Mesodermal cell (in vitro differentiated cells): ENCODE data around the gene OSM.

Experiments
- H3K27ac ChIP-seq: 2 replicates; pipeline ENCODE4 v1.7.0; 2013; ENCODE audit warnings: mild to moderate bottlenecking, low read depth, low read length, moderate library complexity; ENCODE audit not compliant: severe bottlenecking
- H3K36me3 ChIP-seq: 2 replicates; pipeline ENCODE4 v1.7.1; 2013; ENCODE audit warnings: mild to moderate bottlenecking, low read length, moderate library complexity; ENCODE audit not compliant: control insufficient read depth, insufficient read depth
- H3K4me1 ChIP-seq: one replicate; pipeline ENCODE4 v1.7.1; 2013; ENCODE audit warnings: mild to moderate bottlenecking, low read length; ENCODE audit not compliant: insufficient read depth, control insufficient read depth, poor library complexity, severe bottlenecking
- H3K4me3 ChIP-seq: 2 replicates; pipeline ENCODE4 v1.7.0; 2013; ENCODE audit warnings: low read length, control low read depth, mild to moderate bottlenecking; ENCODE audit not compliant: insufficient read depth, poor library complexity, severe bottlenecking; ENCODE audit errors: extremely low read depth
- H3K9me3 ChIP-seq: 2 replicates; pipeline ENCODE4 v1.7.1; 2013; ENCODE audit warnings: mild to moderate bottlenecking, low read length, moderate library complexity; ENCODE audit not compliant: control insufficient read depth
- WGBS, 2 experiments: methylation state at CpG; one replicate each; pipeline ENCODE4 v1.1.5; 2013; ENCODE audit warnings: missing lambda C conversion rate in 2 of 2; ENCODE audit not compliant: insufficient coverage in 2 of 2; 5-methylcytosine and 5-hydroxymethylcytosine counted together

Gene OSM

DNA sequence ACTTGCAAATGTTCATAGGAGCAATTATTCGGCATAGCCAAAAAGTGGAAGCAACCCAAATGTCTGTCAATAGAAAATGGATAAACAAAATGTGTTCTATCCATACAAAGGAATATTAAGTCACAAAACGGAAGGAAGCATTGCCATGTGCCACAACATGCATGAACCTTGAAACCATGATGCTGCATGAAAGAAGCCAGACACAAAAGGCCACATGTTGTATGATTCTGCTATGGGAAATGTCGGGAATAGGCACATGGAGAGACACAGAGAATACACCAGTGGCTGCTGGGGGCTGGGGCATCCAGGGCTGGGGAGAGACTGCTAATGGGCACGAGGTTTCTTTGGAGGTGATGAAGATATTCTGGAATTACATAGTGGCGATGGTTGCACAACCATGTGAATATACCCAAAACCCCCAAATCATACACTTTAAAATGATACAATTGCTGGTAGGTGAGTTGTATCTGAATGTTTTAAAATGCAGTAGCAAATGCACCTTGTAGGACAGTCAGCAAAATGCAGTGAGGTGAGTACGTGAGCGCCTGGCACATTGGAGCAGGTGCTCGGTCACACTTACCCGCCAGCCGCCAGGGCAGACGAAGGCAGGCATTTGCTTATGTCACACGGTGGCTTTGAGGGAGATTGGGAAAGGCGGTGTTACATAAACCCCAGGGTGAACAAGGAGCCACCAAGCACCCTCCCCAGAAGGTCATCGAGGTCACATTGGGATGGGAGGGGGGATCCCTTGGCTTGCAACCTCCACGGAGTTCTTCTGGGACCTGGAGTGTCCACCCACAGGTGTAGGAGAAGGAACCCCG, 6.3 kb upstream of the OSM start:
- no peak overlapping the region for H3K4me3 ChIP-seq
- no peaks in the 10 kb centered on the region for H3K9me3 ChIP-seq
- H3K36me3 ChIP-seq, result no peaks in the 10 kb centered on the region
- peaks cover 4% of the 10 kb centered on the region for H3K4me1 ChIP-seq
- 87 to 89% methylated on average over 11 to 12 of the region's 16 CpGs for WGBS, 2 experiments
- H3K27ac ChIP-seq, result no peak overlapping the region

- no peak overlapping the region for H3K27ac ChIP-seq
- no peaks in the 10 kb centered on the region for H3K4me1 ChIP-seq
- no peaks in the 10 kb centered on the region for H3K36me3 ChIP-seq
- no peaks in the 10 kb centered on the region for H3K9me3 ChIP-seq
- WGBS, 2 experiments, result 86 to 90% methylated on average over 13 of the region's 16 CpGs
- H3K4me3 ChIP-seq, result no peak overlapping the region
These were observed 4.2 kb upstream of the OSM start for GRCh38 chr22:30270832-30271231.

- Histone ChIP-seq H3K36me3 (no peaks in the 10 kb centered on the region), H3K9me3 (no peaks in the 10 kb centered on the region), H3K27ac (no peak overlapping the region), H3K4me3 (no peak overlapping the region), H3K4me1 (no peaks in the 10 kb centered on the region)
- WGBS, 2 experiments, result 86 to 95% methylated on average over 7 to 8 of the region's 8 CpGs
These were observed 1.7 kb upstream of the OSM start for GRCh38 chr22:30268331-30268730.

DNA sequence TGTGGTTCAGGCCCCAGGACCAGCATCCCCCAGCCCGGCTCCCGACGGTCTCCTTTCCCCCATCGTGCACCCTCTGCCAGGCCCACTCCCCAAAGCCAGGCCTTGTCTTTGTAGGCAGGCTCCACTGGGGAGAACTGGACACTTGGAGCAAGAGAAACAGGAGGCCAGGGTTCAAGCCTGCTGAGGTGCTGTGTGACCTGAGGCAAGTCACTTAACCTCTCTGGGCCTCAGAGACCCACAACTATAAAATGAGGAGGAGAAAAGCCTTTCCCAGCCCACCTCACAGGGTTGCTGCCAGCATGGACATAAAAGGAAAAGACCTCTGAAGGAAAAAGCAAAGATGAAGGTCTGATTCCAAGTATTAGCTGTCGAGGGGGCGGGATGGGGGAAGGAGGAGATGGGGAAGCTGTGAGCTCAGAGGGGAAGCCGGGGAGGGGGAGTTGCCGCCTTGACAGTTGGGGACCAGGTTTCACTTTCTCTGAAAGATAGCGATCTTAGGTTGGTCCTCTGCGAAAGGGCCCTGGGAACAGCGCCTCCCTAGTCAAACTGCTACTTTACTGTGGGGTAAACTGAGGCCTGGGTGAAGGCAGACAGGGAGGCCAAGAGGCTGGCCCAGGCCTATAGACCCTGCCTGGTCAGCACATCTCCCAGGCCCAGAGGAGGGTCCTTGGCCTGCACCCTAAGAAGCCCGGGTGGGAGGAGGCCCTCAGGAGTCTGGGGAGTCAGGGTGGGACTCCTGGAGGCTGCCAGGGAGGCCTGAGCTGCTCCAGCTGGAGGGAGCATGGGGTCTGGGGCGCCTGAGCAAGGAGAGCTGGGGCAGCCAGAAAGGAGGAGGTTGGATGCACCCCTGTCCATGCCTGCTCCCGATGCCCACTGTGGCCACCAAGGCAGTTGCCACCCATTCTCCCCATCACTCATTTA, 991 bp upstream of the OSM start:
- no peak overlapping the region for H3K27ac ChIP-seq
- no peak overlapping the region for H3K4me3 ChIP-seq
- H3K4me1 ChIP-seq, result no peaks in the 10 kb centered on the region
- WGBS, 2 experiments, result 94 to 96% methylated on average over 4 to 12 of the region's 14 CpGs
- no peaks in the 10 kb centered on the region for H3K9me3 ChIP-seq
- no peaks in the 10 kb centered on the region for H3K36me3 ChIP-seq

GRCh38 chr22:30265823-30266444, 717 bp downstream of the OSM start:
- 89 to 90% methylated on average over 18 to 19 of the region's 24 CpGs for WGBS, 2 experiments
- Histone ChIP-seq H3K4me3 (no peak overlapping the region), H3K27ac (no peak overlapping the region), H3K4me1 (peaks cover 4% of the 10 kb centered on the region), H3K9me3 (no peaks in the 10 kb centered on the region), H3K36me3 (no peaks in the 10 kb centered on the region)

- Histone ChIP-seq H3K36me3 (no peaks in the 10 kb centered on the region), H3K27ac (no peak overlapping the region), H3K4me3 (no peak overlapping the region), H3K4me1 (peaks cover 4% of the 10 kb centered on the region), H3K9me3 (no peaks in the 10 kb centered on the region)
- WGBS, 2 experiments, result 97 to 98% methylated on average over 7 to 9 of the region's 9 CpGs
These were observed 1.4 kb downstream of the OSM start for GRCh38 chr22:30265131-30265720.

GRCh38 chr22:30263883-30264282, 2.8 kb downstream of the OSM start:
- 90 to 94% methylated on average over 13 to 14 of the region's 17 CpGs for WGBS, 2 experiments
- H3K36me3 ChIP-seq, result no peaks in the 10 kb centered on the region
- H3K4me3 ChIP-seq, result no peak overlapping the region
- H3K27ac ChIP-seq, result no peak overlapping the region
- peaks cover 4% of the 10 kb centered on the region for H3K4me1 ChIP-seq
- H3K9me3 ChIP-seq, result no peaks in the 10 kb centered on the region

DNA sequence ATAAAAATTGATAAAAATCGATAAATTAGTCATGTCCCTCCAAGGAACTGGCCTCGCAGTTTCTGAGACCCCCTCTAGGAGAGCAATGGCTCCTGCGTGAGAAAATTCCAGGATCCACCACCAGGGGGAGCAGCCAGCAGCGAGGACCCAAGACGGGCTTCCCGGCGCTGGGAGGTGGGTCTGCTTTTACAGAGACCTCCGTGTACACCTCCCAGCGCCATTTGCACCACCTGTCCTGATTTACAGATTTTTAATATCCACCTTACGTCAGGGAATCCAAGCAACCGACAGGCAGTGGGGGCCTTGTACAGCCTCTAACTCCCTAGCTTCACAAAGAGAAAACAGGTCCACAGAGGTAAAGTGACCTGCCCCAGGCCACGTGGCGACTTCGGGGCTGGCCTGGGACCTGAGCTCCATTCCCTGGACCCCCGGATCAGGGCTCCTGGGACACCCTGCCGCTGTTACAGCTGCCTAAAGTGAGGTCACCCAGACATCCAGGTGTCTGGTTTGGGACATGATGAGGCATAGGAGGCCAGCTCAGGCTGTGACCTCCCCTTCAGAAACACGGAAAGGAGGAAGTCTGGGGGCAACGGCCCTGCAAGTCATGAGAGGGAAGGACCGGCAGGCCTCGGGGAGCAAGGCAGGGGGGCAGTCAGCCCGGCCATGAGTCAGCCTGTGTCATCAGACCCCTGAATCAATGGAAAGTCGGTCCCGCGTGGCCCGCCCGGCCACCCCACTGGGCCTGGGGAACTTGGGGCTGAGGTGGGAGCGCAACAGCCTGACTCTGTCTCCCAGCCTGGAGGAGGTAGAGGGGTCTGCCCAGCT, 3.5 kb downstream of the OSM start:
- peaks cover 4% of the 10 kb centered on the region for H3K4me1 ChIP-seq
- H3K36me3 ChIP-seq, result no peaks in the 10 kb centered on the region
- no peak overlapping the region for H3K4me3 ChIP-seq
- no peak overlapping the region for H3K27ac ChIP-seq
- WGBS, 2 experiments, result 36 to 45% methylated on average over 20 to 22 of the region's 27 CpGs
- H3K9me3 ChIP-seq, result no peaks in the 10 kb centered on the region

GRCh38 chr22:30262112-30262511, 4.5 kb downstream of the OSM start:
- no peak overlapping the region for H3K4me3 ChIP-seq

GRCh38 chr22:30261134-30261533, 5.5 kb downstream of the OSM start:
- WGBS, 2 experiments, result 91 to 92% methylated on average over 8 of the region's 8 CpGs
- H3K4me3 ChIP-seq, result no peak overlapping the region
- no peak overlapping the region for H3K27ac ChIP-seq
- H3K36me3 ChIP-seq, result no peaks in the 10 kb centered on the region
- H3K4me1 ChIP-seq, result peaks cover 15% of the 10 kb centered on the region
- H3K9me3 ChIP-seq, result no peaks in the 10 kb centered on the region

More at GRCh38 chr22:30262112-30262511, 4.5 kb downstream of the OSM start:
- H3K4me1 ChIP-seq, result peaks cover 12% of the 10 kb centered on the region
- no peaks in the 10 kb centered on the region for H3K36me3 ChIP-seq
- WGBS, 2 experiments, result 100% methylated on average over 3 to 4 of the region's 4 CpGs
- no peak overlapping the region for H3K27ac ChIP-seq
- H3K9me3 ChIP-seq, result no peaks in the 10 kb centered on the region
